Measurements from ENCODE around the gene LOX.

DNA sequence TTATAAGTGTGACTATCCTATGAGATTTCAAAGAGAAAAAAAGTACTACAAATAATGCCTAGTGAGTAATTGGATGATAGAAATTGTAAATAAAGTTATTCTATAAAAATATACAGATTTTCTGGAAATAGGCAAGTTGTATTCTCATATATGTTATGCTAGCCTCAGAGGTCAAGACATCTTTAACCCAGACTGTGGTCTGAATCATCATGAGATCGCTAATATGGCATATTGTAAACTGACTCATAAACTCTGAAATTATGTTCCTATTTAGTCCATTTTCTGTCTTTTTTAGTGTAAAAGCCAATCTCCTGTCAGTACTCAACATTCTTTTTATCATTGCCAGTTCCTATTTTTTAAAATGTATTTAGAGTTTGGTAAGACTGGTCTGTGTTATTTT is 14.2 kb downstream of the LOX start:
- no peak for TF ChIP-seq GATA3 (IDR thresholded peaks at IDR 0.05; ENCODE audit: low read depth, low read length)
- no peak for TF ChIP-seq GATA2 (IDR thresholded peaks at IDR 0.05; ENCODE audit: low read depth, low read length)

All from SH-SY5Y (cell line).